ENCODE measurements around the gene SBF2.

Gene SBF2

DNA sequence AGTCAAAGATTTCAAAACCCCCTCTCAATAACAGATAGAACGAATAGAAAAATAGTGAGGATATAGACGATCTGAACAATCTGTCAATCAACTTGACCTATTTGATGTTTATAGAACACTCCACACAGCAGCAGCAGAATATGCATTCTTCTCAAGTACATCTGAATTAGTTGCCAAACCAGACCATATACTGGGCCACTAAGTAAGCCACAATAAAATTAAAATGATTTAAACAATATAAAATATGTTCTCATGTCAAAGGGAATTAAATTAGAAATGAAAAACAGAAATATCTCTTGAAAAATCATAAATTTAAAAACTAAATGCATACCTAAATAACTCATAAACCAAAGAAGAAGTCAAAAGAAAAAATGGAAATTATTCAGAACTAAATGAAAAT lies 229.2 kb downstream of the SBF2 start:
- DNase-seq (ENCODE audit: low spot score): no peak
- in situ Hi-C loops (cut with MboI; ENCODE audit: low pct_unique_long_range_greater_than_20kb, low sequenced_read_pairs, unreplicated experiment): no loop called here
- TF ChIP-seq CTCF (IDR thresholded peaks at IDR 0.05; ENCODE audit: extremely low read depth, insufficient read depth, missing control alignments): no peak

DNA sequence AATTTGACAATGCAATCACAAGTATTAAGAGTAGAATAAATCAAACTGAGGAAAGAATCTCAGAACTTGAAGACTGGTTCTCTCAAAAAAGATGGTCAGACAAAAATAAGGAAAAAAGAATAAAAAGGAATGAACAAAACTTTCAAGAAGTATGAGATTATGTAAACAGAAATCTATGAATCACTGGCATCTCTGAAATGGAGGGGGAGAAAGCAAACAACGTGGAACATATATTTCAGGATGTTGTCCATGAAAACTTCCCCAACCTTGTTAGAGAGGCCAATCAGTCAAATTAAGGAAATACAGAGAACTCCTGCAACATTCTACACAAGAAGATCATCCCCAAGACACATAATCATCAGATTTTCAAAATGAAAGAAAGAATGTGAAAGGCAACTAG lies 235.7 kb downstream of the SBF2 start:
- in situ Hi-C loops (cut with MboI; ENCODE audit: low pct_unique_long_range_greater_than_20kb, low sequenced_read_pairs, unreplicated experiment): no loop called here
- no peak for TF ChIP-seq CTCF (IDR thresholded peaks at IDR 0.05; ENCODE audit: extremely low read depth, insufficient read depth, missing control alignments)
- DNase-seq (ENCODE audit: low spot score): no peak

- DNase-seq (ENCODE audit: low spot score): no peak
- in situ Hi-C loops (cut with MboI; ENCODE audit: low pct_unique_long_range_greater_than_20kb, low sequenced_read_pairs, unreplicated experiment): no loop called here
- TF ChIP-seq CTCF (IDR thresholded peaks at IDR 0.05; ENCODE audit: extremely low read depth, insufficient read depth, missing control alignments): no peak
Observed at GRCh38 chr11:10051868-10052586, 242.0 kb downstream of the SBF2 start.

DNA sequence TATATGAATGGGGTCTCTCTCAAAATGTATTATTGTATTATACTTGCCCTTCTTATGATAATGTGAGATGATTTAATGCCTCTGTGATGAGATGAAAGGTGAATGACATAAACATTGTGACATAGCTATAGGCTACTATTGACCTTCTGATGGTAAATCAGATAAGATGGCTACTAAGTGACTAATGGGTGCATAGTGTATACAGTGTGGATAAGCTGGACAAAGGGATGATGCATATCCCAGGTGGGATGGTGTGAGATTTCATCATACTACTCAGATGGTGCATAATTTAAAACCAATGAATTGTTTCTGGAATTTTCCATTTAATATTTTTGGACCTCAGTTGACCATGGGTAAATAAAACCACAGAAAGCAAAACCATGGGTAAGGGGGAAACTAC lies 243.5 kb downstream of the SBF2 start:
- no peak for DNase-seq (ENCODE audit: low spot score)
- in situ Hi-C loops (cut with MboI; ENCODE audit: low pct_unique_long_range_greater_than_20kb, low sequenced_read_pairs, unreplicated experiment): no loop called here
- TF ChIP-seq CTCF (IDR thresholded peaks at IDR 0.05; ENCODE audit: extremely low read depth, insufficient read depth, missing control alignments): no peak

GRCh38 chr11:10049756-10050155 lies 244.3 kb downstream of the SBF2 start:
- DNase-seq (ENCODE audit: low spot score): no peak
- in situ Hi-C loops (cut with MboI; ENCODE audit: low pct_unique_long_range_greater_than_20kb, low sequenced_read_pairs, unreplicated experiment): no loop called here
- TF ChIP-seq CTCF (IDR thresholded peaks at IDR 0.05; ENCODE audit: extremely low read depth, insufficient read depth, missing control alignments): no peak

- DNase-seq (ENCODE audit: low spot score): no peak
- no peak for TF ChIP-seq CTCF (IDR thresholded peaks at IDR 0.05; ENCODE audit: extremely low read depth, insufficient read depth, missing control alignments)
- in situ Hi-C loops (cut with MboI; ENCODE audit: low pct_unique_long_range_greater_than_20kb, low sequenced_read_pairs, unreplicated experiment): no loop called here
Observed at GRCh38 chr11:10048350-10048749, 245.7 kb downstream of the SBF2 start.

Data from GM13977 (cell line).